HuH-7.5 (cell line): ENCODE results near the gene PAK1.
A peak's percentile ranks its signal among the peaks of the same experiment; 100 is the strongest.
"Not testable (repeated sequence)": the region's sequence is repeated elsewhere in the genome, so short reads cannot be mapped to it uniquely, and the experiment has no call there.

Source experiments
- DNase-seq: peaks from one replicate; pipeline ENCODE4 v3.0.0; 2011; ENCODE audit warnings: low spot score

Gene PAK1

GRCh38 chr11:77302752-77303151 lies 171.1 kb downstream of the PAK1 start:
- no peak for DNase-seq

- DNase-seq, result no peak
These were observed 172.4 kb downstream of the PAK1 start, which contains the start of gene GDPD4 for GRCh38 chr11:77301510-77301909. Gene GDPD4, minus strand, starts transcription at chr11:77301686. Its CDS starts 16,549 bp downstream, at chr11:77285137.

GRCh38 chr11:77300695-77301094 lies 173.2 kb downstream of the PAK1 start:
- DNase-seq, result no peak

- DNase-seq, result not testable (repeated sequence)
These were observed 173.9 kb downstream of the PAK1 start for GRCh38 chr11:77300028-77300427.

GRCh38 chr11:77299528-77299993 lies 174.3 kb downstream of the PAK1 start:
- DNase-seq, result peak; percentile 52

GRCh38 chr11:77294040-77294439 lies 179.9 kb downstream of the PAK1 start:
- no peak for DNase-seq

GRCh38 chr11:77289737-77290136 lies 184.2 kb downstream of the PAK1 start:
- DNase-seq, result no peak

GRCh38 chr11:77287615-77288273 lies 186.2 kb downstream of the PAK1 start:
- DNase-seq, result no peak

- DNase-seq, result no peak
These were observed 186.8 kb downstream of the PAK1 start for GRCh38 chr11:77287136-77287535.

GRCh38 chr11:77284476-77285468 lies 189.1 kb downstream of the PAK1 start:
- no peak for DNase-seq

- no peak for DNase-seq
These were observed 190.8 kb downstream of the PAK1 start for GRCh38 chr11:77283101-77283500.

- DNase-seq, result no peak
These were observed 195.0 kb downstream of the PAK1 start for GRCh38 chr11:77278595-77279506.

- DNase-seq, result no peak
These were observed 197.6 kb downstream of the PAK1 start for GRCh38 chr11:77276271-77276670.
